HEK293 (cell line): Measurements from ENCODE around the gene B4GALT5.

ENCODE experiments used
- ATF2 ChIP-seq: fragments of 450-650 bp; formaldehyde crosslinking; IDR thresholded peaks from 2 replicates; pipeline ENCODE4 v1.5.1; 2016; ENCODE audit warnings: missing biosample characterization, missing genetic modification characterization, low read depth
- KLF17 ChIP-seq: fragments of 450-650 bp; formaldehyde crosslinking; IDR thresholded peaks from 2 replicates; pipeline ENCODE4 v1.5.1; 2016; ENCODE audit warnings: missing biosample characterization, missing genetic modification characterization
- PRDM4 ChIP-seq: fragments of 450-650 bp; formaldehyde crosslinking; IDR thresholded peaks from 2 replicates; pipeline ENCODE4 v1.5.1; 2017; ENCODE audit warnings: missing biosample characterization, missing genetic modification characterization
- SP7 ChIP-seq: fragments of 450-650 bp; formaldehyde crosslinking; IDR thresholded peaks from 2 replicates; pipeline ENCODE4 v1.5.1; 2016; ENCODE audit warnings: missing biosample characterization, missing genetic modification characterization
- ZNF138 ChIP-seq: fragments of 450-650 bp; formaldehyde crosslinking; IDR thresholded peaks from 2 replicates; pipeline ENCODE4 v1.5.1; 2016; ENCODE audit warnings: missing biosample characterization, missing genetic modification characterization, borderline replicate concordance
- ZNF174 ChIP-seq: fragments of 450-650 bp; formaldehyde crosslinking; IDR thresholded peaks from 2 replicates; pipeline ENCODE4 v1.5.0; 2017; ENCODE audit warnings: missing biosample characterization, mild to moderate bottlenecking, missing genetic modification characterization
- ZNF23 ChIP-seq: fragments of 450-650 bp; formaldehyde crosslinking; IDR thresholded peaks from 2 replicates; pipeline ENCODE4 v1.5.1; 2016; ENCODE audit warnings: missing biosample characterization, missing genetic modification characterization, borderline replicate concordance
- ZNF24 ChIP-seq: fragments of 450-650 bp; formaldehyde crosslinking; IDR thresholded peaks from 2 replicates; pipeline ENCODE4 v1.5.1; 2016; ENCODE audit warnings: missing biosample characterization, missing genetic modification characterization
- ZNF776 ChIP-seq: fragments of 450-650 bp; formaldehyde crosslinking; IDR thresholded peaks from 2 replicates; pipeline ENCODE4 v1.5.0; 2017; ENCODE audit warnings: missing biosample characterization, missing genetic modification characterization, borderline replicate concordance
- ZNF830 ChIP-seq: fragments of 450-650 bp; IDR thresholded peaks from 2 replicates; pipeline ENCODE4 v1.5.0; 2018; ENCODE audit warnings: missing biosample characterization, missing genetic modification characterization, low read depth, mild to moderate bottlenecking, moderate library complexity
- ZSCAN18 ChIP-seq: fragments of 450-650 bp; formaldehyde crosslinking; IDR thresholded peaks from 2 replicates; pipeline ENCODE4 v1.5.1; 2016; ENCODE audit warnings: missing biosample characterization, missing genetic modification characterization
- TF ChIP-seq, protein P1 (sequence below): fragments of 450-650 bp; formaldehyde crosslinking; IDR thresholded peaks from 2 replicates; pipeline ENCODE4 v1.5.1; 2016; ENCODE audit warnings: missing biosample characterization, missing genetic modification characterization
- TF ChIP-seq, protein P2 (sequence below): fragments of 450-650 bp; formaldehyde crosslinking; IDR thresholded peaks from 2 replicates; pipeline ENCODE4 v1.5.1; 2016; ENCODE audit warnings: missing biosample characterization, missing genetic modification characterization
- TF ChIP-seq, protein P3 (sequence below): fragments of 450-650 bp; formaldehyde crosslinking; IDR thresholded peaks from 2 replicates; pipeline ENCODE4 v1.5.1; 2016; ENCODE audit warnings: missing biosample characterization, missing genetic modification characterization

- TF ChIP-seq, protein P1, sequence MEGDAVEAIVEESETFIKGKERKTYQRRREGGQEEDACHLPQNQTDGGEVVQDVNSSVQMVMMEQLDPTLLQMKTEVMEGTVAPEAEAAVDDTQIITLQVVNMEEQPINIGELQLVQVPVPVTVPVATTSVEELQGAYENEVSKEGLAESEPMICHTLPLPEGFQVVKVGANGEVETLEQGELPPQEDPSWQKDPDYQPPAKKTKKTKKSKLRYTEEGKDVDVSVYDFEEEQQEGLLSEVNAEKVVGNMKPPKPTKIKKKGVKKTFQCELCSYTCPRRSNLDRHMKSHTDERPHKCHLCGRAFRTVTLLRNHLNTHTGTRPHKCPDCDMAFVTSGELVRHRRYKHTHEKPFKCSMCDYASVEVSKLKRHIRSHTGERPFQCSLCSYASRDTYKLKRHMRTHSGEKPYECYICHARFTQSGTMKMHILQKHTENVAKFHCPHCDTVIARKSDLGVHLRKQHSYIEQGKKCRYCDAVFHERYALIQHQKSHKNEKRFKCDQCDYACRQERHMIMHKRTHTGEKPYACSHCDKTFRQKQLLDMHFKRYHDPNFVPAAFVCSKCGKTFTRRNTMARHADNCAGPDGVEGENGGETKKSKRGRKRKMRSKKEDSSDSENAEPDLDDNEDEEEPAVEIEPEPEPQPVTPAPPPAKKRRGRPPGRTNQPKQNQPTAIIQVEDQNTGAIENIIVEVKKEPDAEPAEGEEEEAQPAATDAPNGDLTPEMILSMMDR (tag by site-specific recombination), result no peak
- no peak for TF ChIP-seq ZSCAN18
- TF ChIP-seq, protein P2, sequence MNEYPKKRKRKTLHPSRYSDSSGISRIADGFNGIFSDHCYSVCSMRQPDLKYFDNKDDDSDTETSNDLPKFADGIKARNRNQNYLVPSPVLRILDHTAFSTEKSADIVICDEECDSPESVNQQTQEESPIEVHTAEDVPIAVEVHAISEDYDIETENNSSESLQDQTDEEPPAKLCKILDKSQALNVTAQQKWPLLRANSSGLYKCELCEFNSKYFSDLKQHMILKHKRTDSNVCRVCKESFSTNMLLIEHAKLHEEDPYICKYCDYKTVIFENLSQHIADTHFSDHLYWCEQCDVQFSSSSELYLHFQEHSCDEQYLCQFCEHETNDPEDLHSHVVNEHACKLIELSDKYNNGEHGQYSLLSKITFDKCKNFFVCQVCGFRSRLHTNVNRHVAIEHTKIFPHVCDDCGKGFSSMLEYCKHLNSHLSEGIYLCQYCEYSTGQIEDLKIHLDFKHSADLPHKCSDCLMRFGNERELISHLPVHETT (tag by site-specific recombination), result no peak
- TF ChIP-seq PRDM4 (tag by site-specific recombination), result no peak
- TF ChIP-seq, protein P3, sequence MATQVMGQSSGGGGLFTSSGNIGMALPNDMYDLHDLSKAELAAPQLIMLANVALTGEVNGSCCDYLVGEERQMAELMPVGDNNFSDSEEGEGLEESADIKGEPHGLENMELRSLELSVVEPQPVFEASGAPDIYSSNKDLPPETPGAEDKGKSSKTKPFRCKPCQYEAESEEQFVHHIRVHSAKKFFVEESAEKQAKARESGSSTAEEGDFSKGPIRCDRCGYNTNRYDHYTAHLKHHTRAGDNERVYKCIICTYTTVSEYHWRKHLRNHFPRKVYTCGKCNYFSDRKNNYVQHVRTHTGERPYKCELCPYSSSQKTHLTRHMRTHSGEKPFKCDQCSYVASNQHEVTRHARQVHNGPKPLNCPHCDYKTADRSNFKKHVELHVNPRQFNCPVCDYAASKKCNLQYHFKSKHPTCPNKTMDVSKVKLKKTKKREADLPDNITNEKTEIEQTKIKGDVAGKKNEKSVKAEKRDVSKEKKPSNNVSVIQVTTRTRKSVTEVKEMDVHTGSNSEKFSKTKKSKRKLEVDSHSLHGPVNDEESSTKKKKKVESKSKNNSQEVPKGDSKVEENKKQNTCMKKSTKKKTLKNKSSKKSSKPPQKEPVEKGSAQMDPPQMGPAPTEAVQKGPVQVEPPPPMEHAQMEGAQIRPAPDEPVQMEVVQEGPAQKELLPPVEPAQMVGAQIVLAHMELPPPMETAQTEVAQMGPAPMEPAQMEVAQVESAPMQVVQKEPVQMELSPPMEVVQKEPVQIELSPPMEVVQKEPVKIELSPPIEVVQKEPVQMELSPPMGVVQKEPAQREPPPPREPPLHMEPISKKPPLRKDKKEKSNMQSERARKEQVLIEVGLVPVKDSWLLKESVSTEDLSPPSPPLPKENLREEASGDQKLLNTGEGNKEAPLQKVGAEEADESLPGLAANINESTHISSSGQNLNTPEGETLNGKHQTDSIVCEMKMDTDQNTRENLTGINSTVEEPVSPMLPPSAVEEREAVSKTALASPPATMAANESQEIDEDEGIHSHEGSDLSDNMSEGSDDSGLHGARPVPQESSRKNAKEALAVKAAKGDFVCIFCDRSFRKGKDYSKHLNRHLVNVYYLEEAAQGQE (tag by site-specific recombination), result no peak
- no peak for TF ChIP-seq ZNF23
- no peak for TF ChIP-seq ZNF830 (tag by site-specific recombination)
- TF ChIP-seq ZNF776 (tag by site-specific recombination), result no peak
- no peak for TF ChIP-seq ATF2 (tag by site-specific recombination)
- no peak for TF ChIP-seq ZNF24
- no peak for TF ChIP-seq SP7 (tag by site-specific recombination)
- TF ChIP-seq KLF17 (tag by site-specific recombination), result no peak
- TF ChIP-seq ZNF174, result no peak
- no peak for TF ChIP-seq ZNF138 (tag by site-specific recombination)
These were observed 35.6 kb downstream of the B4GALT5 start for GRCh38 chr20:49677777-49678758.
